GM12872 (cell line): Measurements from ENCODE around the gene GOLGA1.
A peak's percentile ranks its signal among the peaks of the same experiment; 100 is the strongest.

Experiments used
- CTCF ChIP-seq: IDR thresholded peaks from 3 replicates; pipeline ENCODE4 v1.5.1; 2011; ENCODE audit warnings: low read depth, mild to moderate bottlenecking, low read length, moderate library complexity; ENCODE audit not compliant: insufficient read depth

The GOLGA1 gene

GRCh38 chr9:124899845-124900244, 41.0 kb downstream of the GOLGA1 start:
- TF ChIP-seq CTCF = no peak

- TF ChIP-seq CTCF = no peak
Measured at GRCh38 chr9:124897570-124898460, 43.1 kb downstream of the GOLGA1 start.

DNA sequence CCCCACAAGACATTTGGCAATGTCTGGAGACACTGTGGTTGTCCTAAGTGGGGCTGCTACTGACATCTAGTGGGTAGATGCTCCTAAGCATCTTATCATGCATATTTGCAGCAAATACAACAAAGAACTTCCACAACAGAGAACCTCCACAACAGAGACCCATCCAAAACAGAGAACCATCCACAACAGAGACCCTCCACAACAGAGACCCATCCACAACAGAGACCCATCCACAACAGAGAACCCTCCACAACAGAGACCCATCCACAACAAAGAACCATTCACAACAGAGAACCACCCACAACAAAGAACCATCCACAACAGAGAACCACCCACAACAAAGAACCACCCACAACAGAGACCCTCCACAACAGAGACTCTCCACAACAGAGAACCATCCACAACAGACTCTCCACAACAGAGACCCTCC, 46.1 kb downstream of the GOLGA1 start:
- peak; percentile 65 for TF ChIP-seq CTCF

GRCh38 chr9:124894035-124894740, 46.7 kb downstream of the GOLGA1 start:
- TF ChIP-seq CTCF = no peak

DNA sequence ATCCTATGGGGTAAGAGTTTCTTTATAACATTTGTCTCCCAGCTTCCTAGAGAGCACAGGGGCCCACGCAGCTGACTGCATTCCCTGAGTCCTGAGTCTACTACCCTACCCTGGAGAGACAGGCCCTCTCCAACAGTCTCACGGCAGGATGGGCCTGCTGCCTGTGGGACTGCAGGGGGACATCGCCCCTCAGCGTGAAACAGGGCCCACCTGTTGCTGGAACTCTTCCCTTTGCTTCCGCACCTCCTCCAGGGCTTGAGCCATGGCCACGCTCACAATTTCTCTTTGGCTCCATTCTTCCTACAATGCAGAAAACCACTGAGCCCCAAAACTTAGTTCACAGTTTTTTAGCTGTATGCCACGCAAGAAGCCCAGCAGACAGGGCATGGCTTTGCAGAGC, 50.7 kb downstream of the GOLGA1 start:
- TF ChIP-seq CTCF = no peak

GRCh38 chr9:124889006-124889405, 51.9 kb downstream of the GOLGA1 start:
- no peak for TF ChIP-seq CTCF

- TF ChIP-seq CTCF = no peak
Measured at GRCh38 chr9:124887832-124888231, 53.1 kb downstream of the GOLGA1 start.
